GM12874 (cell line): ENCODE data around the gene SH3GL3.

Experiments used
- CTCF ChIP-seq: IDR thresholded peaks from 2 replicates; pipeline ENCODE4 v1.5.1; 2011; ENCODE audit warnings: low read depth, mild to moderate bottlenecking, control low read depth, low read length, moderate library complexity; ENCODE audit not compliant: insufficient read depth

Gene SH3GL3

GRCh38 chr15:83476066-83476465 is 28.9 kb downstream of the SH3GL3 start:
- no peak for TF ChIP-seq CTCF

- TF ChIP-seq CTCF: no peak
Measured at GRCh38 chr15:83476708-83477107, 29.6 kb downstream of the SH3GL3 start.

GRCh38 chr15:83477172-83477807 is 30.1 kb downstream of the SH3GL3 start:
- no peak for TF ChIP-seq CTCF

GRCh38 chr15:83477808-83478537 is 30.8 kb downstream of the SH3GL3 start:
- TF ChIP-seq CTCF: no peak

GRCh38 chr15:83483612-83484011 is 36.5 kb downstream of the SH3GL3 start:
- TF ChIP-seq CTCF: no peak

GRCh38 chr15:83484636-83485035 is 37.5 kb downstream of the SH3GL3 start:
- TF ChIP-seq CTCF: no peak

GRCh38 chr15:83486363-83486762 is 39.2 kb downstream of the SH3GL3 start:
- TF ChIP-seq CTCF: no peak
